NCI-H82 (cell line): ENCODE data around the gene HUS1B.
A peak's percentile ranks its signal among the peaks of the same experiment; 100 is the strongest.

Source experiments
- DNase-seq: peaks from one replicate; lab custom pipeline; 2025; lab: John Stamatoyannopoulos, UW

The HUS1B gene

GRCh38 chr6:621931-622330 is 35.0 kb downstream of the HUS1B start:
- no peak for DNase-seq

GRCh38 chr6:620950-621349 is 36.0 kb downstream of the HUS1B start:
- no peak for DNase-seq

- no peak for DNase-seq
Measured at GRCh38 chr6:620166-620565, 36.7 kb downstream of the HUS1B start.

- peak; percentile 60 for DNase-seq
Measured at GRCh38 chr6:617456-618100, 39.3 kb downstream of the HUS1B start.

GRCh38 chr6:613981-614380 is 42.9 kb downstream of the HUS1B start:
- no peak for DNase-seq

GRCh38 chr6:611928-612327 is 45.0 kb downstream of the HUS1B start:
- no peak for DNase-seq

GRCh38 chr6:610882-611281 is 46.0 kb downstream of the HUS1B start:
- no peak for DNase-seq

- no peak for DNase-seq
Measured at GRCh38 chr6:609905-610304, 47.0 kb downstream of the HUS1B start.

GRCh38 chr6:606829-607379 is 50.0 kb downstream of the HUS1B start:
- no peak for DNase-seq
